ENCODE results near the gene TPPP3. TPM values are rescaled to one million over a fixed set of nuclear protein-coding genes. Genes with fewer than 3 reads are reported as not detected.

TPPP3 gene
- total RNA-seq, 2 experiments from 2014 or later: not detected

- H3K4me3 Mint-ChIP-seq: no peak overlapping the region
- H3K27ac Mint-ChIP-seq: no peak overlapping the region
- CTCF ChIA-PET: interaction anchor here (0.6 to 4.1 kb wide), 45 partner anchors 8 to 218 kb away, joined by 3 to 19 read pairs (median 5); partner anchors contain the start of genes ATP6V0D1, FHOD1, SLC9A5 and ZDHHC1
These were observed 6.7 kb upstream of the TPPP3 start for GRCh38 chr16:67399749-67400704.

GRCh38 chr16:67399218-67399733 lies 6.0 kb upstream of the TPPP3 start:
- ATAC-seq (peak; percentile 91), DNase-seq (peak; percentile 65)
- ChIA-PET CTCF (interaction anchor here (0.6 to 4.1 kb wide), 45 partner anchors 9 to 217 kb away, joined by 3 to 19 read pairs (median 5); partner anchors contain the start of genes ATP6V0D1, FHOD1, SLC9A5 and ZDHHC1), POLR2A (interaction anchor here (0.6 to 1.0 kb wide), 2 partner anchors 17 to 130 kb away, joined by 4 read pairs; no protein-coding TSS in a partner anchor)
- intact Hi-C loops (cut with micrococcal nuclease): no loop called here
- Mint-ChIP-seq H3K36me3 (ENCODE audit: low read depth) (no peaks in the 10 kb centered on the region), H3K27ac (no peak overlapping the region), H3K4me1 (ENCODE audit: low read depth) (peaks cover under 1% of the 10 kb centered on the region), H3K4me3 (no peak overlapping the region), H3K27me3 (peaks cover 16% of the 10 kb centered on the region), H3K9me3 (no peaks in the 10 kb centered on the region)
- peak; percentile 94 for TF ChIP-seq CTCF (IDR thresholded peaks at IDR 0.05)

More at GRCh38 chr16:67399749-67400704, 6.7 kb upstream of the TPPP3 start:
- no peaks in the 10 kb centered on the region for H3K4me1 Mint-ChIP-seq (ENCODE audit: low read depth)
- DNase-seq: no peak
- POLR2A ChIA-PET: interaction anchor here (0.6 to 1.0 kb wide), 2 partner anchors 17 to 131 kb away, joined by 4 read pairs; no protein-coding TSS in a partner anchor
- no peaks in the 10 kb centered on the region for H3K36me3 Mint-ChIP-seq (ENCODE audit: low read depth)
- intact Hi-C loops (cut with micrococcal nuclease): loop anchor here (5.0 kb wide), 1 partner anchor 138 kb away; no protein-coding TSS in a partner anchor
- TF ChIP-seq CTCF (IDR thresholded peaks at IDR 0.05): peak; percentile 50
- H3K27me3 Mint-ChIP-seq: peaks cover 13% of the 10 kb centered on the region
- ATAC-seq: no peak
- H3K9me3 Mint-ChIP-seq: no peaks in the 10 kb centered on the region

- TF ChIP-seq CTCF (IDR thresholded peaks at IDR 0.05): no peak
- Mint-ChIP-seq H3K4me3 (no peak overlapping the region), H3K36me3 (ENCODE audit: low read depth) (no peaks in the 10 kb centered on the region), H3K9me3 (no peaks in the 10 kb centered on the region), H3K4me1 (ENCODE audit: low read depth) (peaks cover 4% of the 10 kb centered on the region), H3K27me3 (peaks cover 22% of the 10 kb centered on the region), H3K27ac (no peak overlapping the region)
- intact Hi-C loops (cut with micrococcal nuclease): no loop called here
- CTCF ChIA-PET: interaction anchor here (0.6 to 4.1 kb wide), 12 partner anchors 9 to 146 kb away, joined by 3 to 19 read pairs (median 7); partner anchors contain the start of gene ATP6V0D1
- ATAC-seq: no peak
- no peak for DNase-seq
- POLR2A ChIA-PET: interaction anchor here (1.0 kb wide), 1 partner anchor 16 kb away, joined by 4 read pairs; no protein-coding TSS in a partner anchor
These were observed 5.4 kb upstream of the TPPP3 start for GRCh38 chr16:67398546-67399217.

- intact Hi-C loops (cut with micrococcal nuclease): no loop called here
These were observed 4.7 kb upstream of the TPPP3 start for GRCh38 chr16:67397812-67398545.

More at GRCh38 chr16:67397812-67398545, 4.7 kb upstream of the TPPP3 start:
- no peak for ATAC-seq
- peaks cover 4% of the 10 kb centered on the region for H3K4me1 Mint-ChIP-seq (ENCODE audit: low read depth)
- peak; percentile 30 for DNase-seq
- no peak overlapping the region for H3K4me3 Mint-ChIP-seq
- TF ChIP-seq CTCF (IDR thresholded peaks at IDR 0.05): no peak
- H3K9me3 Mint-ChIP-seq: no peaks in the 10 kb centered on the region
- H3K27me3 Mint-ChIP-seq: peaks cover 25% of the 10 kb centered on the region
- H3K27ac Mint-ChIP-seq: no peak overlapping the region
- ChIA-PET POLR2A (interaction anchor here (0.5 kb wide), 1 partner anchor 356 kb away, joined by 3 read pairs; no protein-coding TSS in a partner anchor), CTCF (interaction anchor here (0.6 to 3.0 kb wide), 8 partner anchors 12 to 51 kb away, joined by 3 to 19 read pairs (median 6); no protein-coding TSS in a partner anchor)
- no peaks in the 10 kb centered on the region for H3K36me3 Mint-ChIP-seq (ENCODE audit: low read depth)
